OCI-LY7 (cell line): Measurements from ENCODE around the gene PPP2R5C.

Source experiments
- CTCF ChIP-seq: fragments of 200-600 bp; sonication (generic); conservative IDR thresholded peaks from 2 replicates; pipeline ENCODE4 v1.5.1; 2014; ENCODE audit warnings: mild to moderate bottlenecking, antibody characterized with exemption, low read length, moderate library complexity, mixed read lengths
- EZH2phosphoT487 ChIP-seq: fragments of 200-600 bp; sonication (generic); IDR thresholded peaks from 2 replicates; pipeline ENCODE4 v1.6.1; 2018; ENCODE audit warnings: low read depth, borderline replicate concordance, mild to moderate bottlenecking, mixed run types, antibody characterized with exemption, low read length, moderate library complexity, mixed read lengths

GRCh38 chr14:101717663-101718490, 43.6 kb upstream of the PPP2R5C start:
- TF ChIP-seq CTCF (no peak), EZH2phosphoT487 (no peak)
